DOHH2 (cell line): ENCODE results near the gene PGM2.

ENCODE experiments used
- H3F3A ChIP-seq: fragments of 200-600 bp; sonication (generic), shearing (Covaris generic); 2 replicates; pipeline ENCODE4 v1.6.0; 2016; ENCODE audit warnings: antibody characterized with exemption, mild to moderate bottlenecking; ENCODE audit not compliant: control insufficient read depth, insufficient read depth
- H3K27ac ChIP-seq: fragments of 200-600 bp; sonication (generic); 2 replicates; pipeline ENCODE4 v1.5.1; 2014; ENCODE audit warnings: low read depth, mild to moderate bottlenecking, low read length, moderate library complexity
- H3K27me3 ChIP-seq: fragments of 200-600 bp; sonication (generic); 2 replicates; pipeline ENCODE4 v1.6.1; 2014; ENCODE audit warnings: mild to moderate bottlenecking, low read length, mixed read lengths; ENCODE audit not compliant: control insufficient read depth
- H3K36me3 ChIP-seq: fragments of 200-600 bp; sonication (generic); 2 replicates; pipeline ENCODE4 v1.6.1; 2014; ENCODE audit warnings: mild to moderate bottlenecking, low read length, moderate library complexity, mixed read lengths; ENCODE audit not compliant: control insufficient read depth
- H3K4me1 ChIP-seq: fragments of 200-600 bp; sonication (generic); 2 replicates; pipeline ENCODE4 v1.6.1; 2014; ENCODE audit warnings: mild to moderate bottlenecking, low read length, mixed read lengths; ENCODE audit not compliant: control insufficient read depth
- H3K4me2 ChIP-seq: fragments of 200-600 bp; sonication (generic); 2 replicates; pipeline ENCODE4 v1.6.0; 2014; ENCODE audit warnings: mild to moderate bottlenecking, low read length, moderate library complexity
- H3K4me3 ChIP-seq: fragments of 200-600 bp; sonication (generic); 2 replicates; pipeline ENCODE4 v1.5.1; 2014; ENCODE audit warnings: mild to moderate bottlenecking, low read length, mixed read lengths
- H3K79me2 ChIP-seq: fragments of 200-600 bp; sonication (generic); 2 replicates; pipeline ENCODE4 v1.6.1; 2014; ENCODE audit warnings: mild to moderate bottlenecking, low read length, mixed read lengths; ENCODE audit not compliant: control insufficient read depth
- H3K9me2 ChIP-seq: fragments of 200-600 bp; sonication (generic); replicated peaks from 2 replicates; pipeline ENCODE4 v1.6.1; 2014; ENCODE audit warnings: mild to moderate bottlenecking, low read length, mixed read lengths; ENCODE audit not compliant: control insufficient read depth
- H3K9me3 ChIP-seq: fragments of 200-600 bp; sonication (generic); 2 replicates; pipeline ENCODE4 v1.6.1; 2014; ENCODE audit warnings: antibody characterized with exemption, low read length, mixed read lengths; ENCODE audit not compliant: control insufficient read depth, insufficient read depth
- H4K20me1 ChIP-seq: fragments of 200-600 bp; sonication (generic); 2 replicates; pipeline ENCODE4 v1.6.0; 2014; ENCODE audit warnings: low read depth, mild to moderate bottlenecking, antibody characterized with exemption, low read length, moderate library complexity; ENCODE audit not compliant: control insufficient read depth, insufficient read depth
- CTCF ChIP-seq: fragments of 200-600 bp; sonication (generic); IDR thresholded peaks from one replicate; pipeline ENCODE4 v1.5.1; 2014; ENCODE audit warnings: antibody characterized with exemption, mild to moderate bottlenecking, low read depth, low read length; ENCODE audit not compliant: poor library complexity, severe bottlenecking
- EZH2phosphoT487 ChIP-seq: fragments of 200-600 bp; sonication (generic); IDR thresholded peaks from 2 replicates; pipeline ENCODE4 v1.6.1; 2017; ENCODE audit warnings: borderline replicate concordance, mild to moderate bottlenecking, antibody characterized with exemption, low read length, moderate library complexity, mixed read lengths

Gene PGM2

GRCh38 chr4:37893164-37893563 is 66.7 kb downstream of the PGM2 start:
- no peaks in the 10 kb centered on the region for H3K9me3 ChIP-seq
- H3K79me2 ChIP-seq, result peaks cover 37% of the 10 kb centered on the region
- TF ChIP-seq CTCF (no peak), EZH2phosphoT487 (no peak)
- peaks cover 7% of the 10 kb centered on the region for H3F3A ChIP-seq
- peak overlapping the region; percentile 66 for H3K4me2 ChIP-seq
- H3K36me3 ChIP-seq, result no peaks in the 10 kb centered on the region
- H3K27me3 ChIP-seq, result peaks cover 11% of the 10 kb centered on the region; the same call in 1 of the 2 replicates
- H3K4me3 ChIP-seq, result peak overlapping the region; percentile 75
- peaks cover 25% of the 10 kb centered on the region for H3K4me1 ChIP-seq
- 0 out of 2 replicates have a peak overlapping the region, but pooled peaks have one; percentile 6 for H3K27ac ChIP-seq
- H3K9me2 ChIP-seq, result no peaks in the 10 kb centered on the region
- H4K20me1 ChIP-seq, result no peaks in the 10 kb centered on the region

- H3K9me2 ChIP-seq, result no peaks in the 10 kb centered on the region
- H3F3A ChIP-seq, result no peaks in the 10 kb centered on the region; the same call in 1 of the 2 replicates
- peaks cover 22% of the 10 kb centered on the region for H3K4me1 ChIP-seq
- H3K4me3 ChIP-seq, result no peak overlapping the region
- no peak overlapping the region for H3K4me2 ChIP-seq
- no peak overlapping the region for H3K27ac ChIP-seq
- H3K9me3 ChIP-seq, result no peaks in the 10 kb centered on the region
- TF ChIP-seq EZH2phosphoT487 (no peak), CTCF (no peak)
- H3K36me3 ChIP-seq, result no peaks in the 10 kb centered on the region
- peaks cover 40% of the 10 kb centered on the region for H3K79me2 ChIP-seq
- peaks cover 3% of the 10 kb centered on the region; the same call in 1 of the 2 replicates for H3K27me3 ChIP-seq
- no peaks in the 10 kb centered on the region for H4K20me1 ChIP-seq
Measured at GRCh38 chr4:37895271-37895670, 68.8 kb downstream of the PGM2 start.

- Histone ChIP-seq H3K27me3 (no peaks in the 10 kb centered on the region), H3K4me1 (peaks cover 19% of the 10 kb centered on the region), H3K27ac (no peak overlapping the region), H3F3A (no peaks in the 10 kb centered on the region; the same call in 1 of the 2 replicates), H3K36me3 (no peaks in the 10 kb centered on the region), H3K4me3 (no peak overlapping the region), H3K79me2 (peaks cover 40% of the 10 kb centered on the region), H3K9me3 (no peaks in the 10 kb centered on the region), H3K9me2 (no peaks in the 10 kb centered on the region), H4K20me1 (no peaks in the 10 kb centered on the region), H3K4me2 (no peak overlapping the region)
- TF ChIP-seq CTCF (no peak), EZH2phosphoT487 (no peak)
Measured at GRCh38 chr4:37896206-37896860, 69.8 kb downstream of the PGM2 start.
